GM19240 (cell line): ENCODE measurements around the gene NAPB.

Experiments
- DNase-seq: peaks from one replicate; pipeline ENCODE4 v3.0.0; 2011; ENCODE audit warnings: low spot score; ENCODE audit not compliant: insufficient read length

Gene NAPB

GRCh38 chr20:23407781-23408464 is 13.4 kb downstream of the NAPB start:
- DNase-seq, result no peak

GRCh38 chr20:23406880-23407279 is 14.4 kb downstream of the NAPB start:
- DNase-seq, result no peak

GRCh38 chr20:23404196-23404595 is 17.1 kb downstream of the NAPB start:
- DNase-seq, result no peak

DNA sequence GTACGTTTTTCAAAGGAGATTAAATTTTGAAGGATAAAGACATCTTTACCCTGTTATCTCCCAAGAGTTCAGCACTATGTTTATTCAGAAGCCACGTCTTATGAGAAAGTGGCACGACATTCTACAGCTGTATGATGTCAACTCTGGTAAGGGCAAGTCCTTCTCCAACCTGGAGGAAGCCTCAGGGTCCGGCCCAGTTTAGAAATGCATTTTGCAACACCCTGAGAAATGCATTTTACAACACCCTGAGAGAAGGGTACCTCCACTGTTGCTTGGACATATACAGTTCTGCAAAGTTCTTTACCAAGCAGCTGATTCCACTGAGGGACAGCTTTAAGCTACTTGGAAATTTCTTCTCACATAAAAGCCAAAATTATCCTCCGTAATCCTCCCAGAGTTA is 17.5 kb downstream of the NAPB start:
- DNase-seq, result no peak

- DNase-seq, result no peak
Measured at GRCh38 chr20:23401051-23401450, 20.2 kb downstream of the NAPB start.

- DNase-seq, result no peak
Measured at GRCh38 chr20:23399568-23400241, 21.6 kb downstream of the NAPB start.

GRCh38 chr20:23397961-23398360 is 23.3 kb downstream of the NAPB start:
- no peak for DNase-seq

DNA sequence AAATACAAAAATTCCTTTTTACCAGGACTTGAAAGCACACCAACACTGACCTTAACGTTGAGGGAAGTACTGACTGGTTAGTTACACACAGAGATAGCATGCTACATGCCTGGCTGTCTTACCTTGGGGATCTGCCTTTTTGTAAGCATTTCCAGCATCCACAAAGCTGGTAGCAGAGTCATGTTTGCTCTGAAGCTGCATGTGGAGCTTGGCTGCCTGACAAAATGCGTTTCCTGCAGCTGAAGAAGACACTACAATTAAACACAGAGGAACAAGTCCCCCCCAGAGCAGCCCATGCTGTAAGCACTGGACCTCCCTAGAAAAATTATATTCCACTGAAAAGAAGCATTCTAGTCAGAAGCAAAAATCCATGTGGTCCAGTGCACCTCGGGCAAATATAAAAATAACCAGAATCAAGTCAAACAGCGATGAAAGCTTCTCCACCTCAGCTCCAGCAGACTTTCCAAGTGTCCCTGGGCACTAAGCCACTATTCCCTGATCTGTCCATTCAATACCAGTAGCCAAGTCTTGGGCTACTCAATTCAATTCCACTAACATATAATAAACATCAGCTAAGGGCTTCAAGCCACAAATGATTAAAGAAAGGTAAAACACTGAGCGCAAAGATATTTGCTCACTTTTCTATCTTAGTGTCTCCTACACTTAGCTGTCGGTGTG is 24.2 kb downstream of the NAPB start:
- DNase-seq, result no peak

DNA sequence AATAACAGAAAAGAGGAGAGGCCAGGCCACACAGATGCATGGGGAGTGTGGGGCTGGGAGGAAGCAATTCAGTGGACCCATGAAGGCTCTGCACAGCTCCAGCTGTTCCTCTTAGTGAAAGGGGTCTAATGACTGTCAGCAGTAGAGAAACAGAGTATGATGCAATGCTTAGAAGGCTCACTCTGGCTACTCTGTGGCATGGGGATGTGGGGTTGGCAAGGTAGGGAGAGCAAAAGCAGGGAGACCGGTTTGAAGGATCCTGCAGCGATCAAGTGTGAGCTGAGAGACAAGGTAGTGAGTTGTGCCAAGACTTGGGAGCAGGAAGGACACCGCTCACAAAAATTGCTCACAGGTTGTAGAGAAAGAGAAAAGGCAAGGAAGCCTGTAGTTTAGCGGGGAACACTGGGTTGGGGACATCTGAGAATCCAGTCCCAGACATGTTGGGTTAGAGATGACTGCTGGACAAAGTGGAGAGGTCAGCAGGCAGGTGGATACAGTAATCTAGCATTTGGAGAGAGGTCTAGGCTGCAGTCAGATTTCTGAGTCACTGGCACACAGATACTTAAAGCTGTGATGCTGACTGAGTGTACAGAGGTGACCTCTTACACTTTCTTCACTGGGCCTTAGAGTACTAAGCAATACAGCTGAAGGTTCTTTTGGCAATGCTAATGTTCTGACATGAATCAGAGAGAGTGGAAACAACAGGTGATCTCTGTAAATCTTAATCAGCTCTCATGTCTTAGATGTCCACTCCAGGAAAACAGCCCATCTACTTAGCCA is 27.1 kb downstream of the NAPB start:
- no peak for DNase-seq

DNA sequence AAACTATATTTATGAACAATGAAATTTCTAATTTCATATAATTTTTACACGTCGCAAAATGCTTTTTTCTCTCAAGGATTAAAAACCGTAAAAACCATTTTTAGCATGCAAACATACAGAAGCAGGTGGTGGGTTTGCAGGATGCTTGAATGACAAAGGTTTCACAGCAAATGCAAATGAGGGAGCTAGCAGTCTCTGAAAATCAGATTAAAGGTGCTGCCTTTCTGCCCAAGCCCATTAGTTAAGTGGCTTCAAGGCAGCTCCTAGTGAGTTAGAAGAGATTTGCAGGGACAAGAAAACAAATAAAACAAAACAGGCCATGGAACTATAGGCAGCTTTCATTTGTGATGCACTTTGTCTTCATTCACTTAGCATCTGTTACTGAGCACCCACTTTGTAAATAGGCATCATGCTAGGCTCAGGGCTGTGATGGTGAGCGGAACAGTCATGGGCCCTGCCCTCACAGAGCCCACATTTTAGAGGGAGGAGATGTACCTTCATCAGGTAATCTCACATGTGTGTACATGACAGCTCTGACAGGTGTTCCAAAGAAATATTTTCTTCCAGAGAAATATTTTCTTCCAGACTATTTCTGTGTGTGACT is 29.5 kb downstream of the NAPB start:
- DNase-seq, result no peak

- DNase-seq, result no peak
Measured at GRCh38 chr20:23390091-23390774, 31.1 kb downstream of the NAPB start.

- no peak for DNase-seq
Measured at GRCh38 chr20:23387118-23387443, 34.2 kb downstream of the NAPB start.

GRCh38 chr20:23386304-23387117 is 34.8 kb downstream of the NAPB start:
- no peak for DNase-seq

DNA sequence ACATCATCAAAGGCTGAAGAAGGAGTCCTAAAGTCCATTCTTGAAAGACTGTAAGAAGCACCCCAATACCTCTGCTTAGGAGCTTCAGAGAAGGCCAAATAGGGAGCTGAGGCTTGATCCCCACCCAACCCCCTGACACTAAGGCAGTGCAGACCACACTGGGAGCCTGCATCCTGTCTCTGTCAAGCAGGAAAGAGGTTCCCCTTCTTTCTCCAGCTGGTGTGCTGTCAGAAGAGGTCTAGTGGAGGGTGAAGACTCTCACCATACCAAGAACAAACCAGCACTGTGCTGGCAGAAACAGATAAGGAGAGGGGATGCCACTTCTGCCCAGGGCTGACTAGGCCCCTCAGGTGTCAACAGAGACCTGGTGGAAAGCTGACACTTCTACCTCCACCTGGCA is 39.4 kb downstream of the NAPB start:
- no peak for DNase-seq

- DNase-seq, result no peak
Measured at GRCh38 chr20:23379772-23380171, 41.5 kb downstream of the NAPB start.

- DNase-seq, result no peak
Measured at GRCh38 chr20:23375827-23376226, 45.5 kb downstream of the NAPB start.

- no peak for DNase-seq
Measured at GRCh38 chr20:23374441-23374840, 46.8 kb downstream of the NAPB start.

DNA sequence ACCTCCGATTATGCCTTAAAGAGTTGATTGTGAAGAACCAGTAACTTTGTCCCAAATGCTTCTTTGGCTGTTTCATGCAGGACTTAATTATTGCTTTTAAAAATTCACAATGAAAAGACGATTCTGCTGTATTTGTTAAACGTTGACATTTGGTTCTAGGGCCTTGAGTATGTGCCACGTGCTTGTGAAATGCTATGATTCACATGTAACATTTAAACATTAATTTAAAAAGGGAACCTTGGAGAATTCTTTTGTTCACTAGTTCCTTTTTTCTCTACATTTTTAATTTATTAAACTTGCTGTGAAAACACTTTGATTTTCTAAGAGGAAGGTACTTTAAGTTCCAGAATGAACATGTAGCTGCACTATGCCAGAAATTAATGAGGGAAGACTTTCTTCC is 49.8 kb downstream of the NAPB start:
- DNase-seq, result no peak

GRCh38 chr20:23370873-23371272 is 50.4 kb downstream of the NAPB start:
- no peak for DNase-seq

GRCh38 chr20:23370274-23370673 is 51.0 kb downstream of the NAPB start:
- DNase-seq, result no peak
